Measurements from ENCODE around the gene QRICH1. TPM values are rescaled to one million over a fixed set of nuclear protein-coding genes. Genes with fewer than 3 reads are reported as not detected.

QRICH1 gene
- total RNA-seq, 2 experiments from 2014 or later: 210 to 255 TPM

GRCh38 chr3:49122022-49122421 lies 28.2 kb upstream of the QRICH1 start:
- DNase-seq: peak in 1 of 14 experiments; percentile 34
- H3K36me3 ChIP-seq (ENCODE audit: insufficient read depth, low read length): peaks cover 19% of the 10 kb centered on the region
- no peaks in the 10 kb centered on the region for H3K27me3 ChIP-seq (ENCODE audit: control insufficient read depth in 1 of 2, insufficient read depth in 2 of 2, low read length in 2 of 2)
- CTCF ChIA-PET: interaction anchor here (3.5 kb wide), 1 partner anchor 28 kb away, joined by 27 read pairs; the partner anchor contains the start of gene QRICH1
- H3K9me3 ChIP-seq (ENCODE audit: control insufficient read depth in 1 of 2, insufficient read depth in 1 of 2, low read length in 2 of 2): no peaks in the 10 kb centered on the region
- Mint-ChIP-seq H3K4me3 (peak overlapping the region; percentile 93), H3K36me3 (ENCODE audit: low read depth) (peaks cover 22% of the 10 kb centered on the region), H3K27ac (peak overlapping the region; percentile 95), H3K4me1 (ENCODE audit: low read depth) (peaks cover 23% of the 10 kb centered on the region), H3K27me3 (no peaks in the 10 kb centered on the region), H3K9me3 (no peaks in the 10 kb centered on the region)
- POLR2A ChIA-PET: interaction anchor here (1.5 to 3.3 kb wide), 3 partner anchors 28 to 348 kb away, joined by 5 to 92 read pairs (median 22); partner anchors contain the start of genes DAG1, NDUFAF3 and QRICH1
- TF ChIP-seq, protein P1, sequence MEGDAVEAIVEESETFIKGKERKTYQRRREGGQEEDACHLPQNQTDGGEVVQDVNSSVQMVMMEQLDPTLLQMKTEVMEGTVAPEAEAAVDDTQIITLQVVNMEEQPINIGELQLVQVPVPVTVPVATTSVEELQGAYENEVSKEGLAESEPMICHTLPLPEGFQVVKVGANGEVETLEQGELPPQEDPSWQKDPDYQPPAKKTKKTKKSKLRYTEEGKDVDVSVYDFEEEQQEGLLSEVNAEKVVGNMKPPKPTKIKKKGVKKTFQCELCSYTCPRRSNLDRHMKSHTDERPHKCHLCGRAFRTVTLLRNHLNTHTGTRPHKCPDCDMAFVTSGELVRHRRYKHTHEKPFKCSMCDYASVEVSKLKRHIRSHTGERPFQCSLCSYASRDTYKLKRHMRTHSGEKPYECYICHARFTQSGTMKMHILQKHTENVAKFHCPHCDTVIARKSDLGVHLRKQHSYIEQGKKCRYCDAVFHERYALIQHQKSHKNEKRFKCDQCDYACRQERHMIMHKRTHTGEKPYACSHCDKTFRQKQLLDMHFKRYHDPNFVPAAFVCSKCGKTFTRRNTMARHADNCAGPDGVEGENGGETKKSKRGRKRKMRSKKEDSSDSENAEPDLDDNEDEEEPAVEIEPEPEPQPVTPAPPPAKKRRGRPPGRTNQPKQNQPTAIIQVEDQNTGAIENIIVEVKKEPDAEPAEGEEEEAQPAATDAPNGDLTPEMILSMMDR (IDR thresholded peaks at IDR 0.05): no peak
- H3K4me1 ChIP-seq (ENCODE audit: insufficient read depth, low read length): peaks cover 30% of the 10 kb centered on the region
- intact Hi-C loops (cut with DNase I, micrococcal nuclease): loop anchor here in 1 of 2 experiments (5.0 to 10.0 kb wide), 2 partner anchors 100 to 553 kb away; partner anchors contain the start of genes APEH and NDUFAF3
- peak overlapping the region; percentile 87 to 91 for H3K27ac ChIP-seq (ENCODE audit: low read depth in 1 of 2, low read length in 2 of 2)
- ATAC-seq (ENCODE audit: poor library complexity): no peak
- H3K4me3 ChIP-seq (ENCODE audit: low read length): no peak overlapping the region

DNA sequence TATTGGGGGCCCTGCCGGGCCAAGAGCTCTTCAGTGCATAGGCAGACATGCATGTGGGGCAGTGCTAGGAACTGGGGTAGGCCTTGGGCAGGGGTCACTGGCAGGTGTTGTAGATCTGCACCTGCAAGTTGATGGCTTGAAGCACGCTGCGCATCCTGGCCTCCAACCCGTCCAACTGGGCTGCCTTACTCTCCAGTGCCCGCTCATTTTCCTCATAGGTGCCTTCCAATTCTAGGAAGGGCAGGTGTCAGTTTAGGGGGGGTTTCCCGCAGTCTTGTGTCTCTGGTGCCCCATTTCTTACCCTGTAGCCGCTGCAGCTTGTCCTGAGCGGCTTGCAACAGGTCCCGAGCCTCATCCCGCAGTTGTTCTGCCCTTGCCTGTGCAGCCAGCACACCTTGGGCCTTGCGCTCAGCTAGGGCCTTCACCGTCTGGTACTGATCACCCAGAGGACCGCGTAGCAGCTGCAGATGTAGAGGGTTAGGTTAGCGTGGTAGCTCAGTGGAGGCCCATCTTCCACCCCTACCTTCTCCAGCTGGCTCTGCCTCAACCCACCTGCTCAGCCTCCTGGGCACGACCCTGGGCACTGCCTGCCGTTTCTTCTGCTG lies 27.4 kb upstream of the QRICH1 start:
- TF ChIP-seq, protein P1 (IDR thresholded peaks at IDR 0.05): no peak
- H3K4me3 Mint-ChIP-seq: peak overlapping the region; percentile 93
- no peaks in the 10 kb centered on the region for H3K9me3 Mint-ChIP-seq
- Histone ChIP-seq H3K9me3 (ENCODE audit: control insufficient read depth in 1 of 2, insufficient read depth in 1 of 2, low read length in 2 of 2) (no peaks in the 10 kb centered on the region), H3K27ac (ENCODE audit: low read depth in 1 of 2, low read length in 2 of 2) (peak overlapping the region; percentile 87 to 91), H3K4me3 (ENCODE audit: low read length) (peak overlapping the region; percentile 99), H3K36me3 (ENCODE audit: insufficient read depth, low read length) (peaks cover 27% of the 10 kb centered on the region), H3K27me3 (ENCODE audit: control insufficient read depth in 1 of 2, insufficient read depth in 2 of 2, low read length in 2 of 2) (no peaks in the 10 kb centered on the region), H3K4me1 (ENCODE audit: insufficient read depth, low read length) (peaks cover 30% of the 10 kb centered on the region)
- DNase-seq: peak in 1 of 14 experiments; percentile 3
- no peak for ATAC-seq (ENCODE audit: poor library complexity)
- ChIA-PET CTCF (interaction anchor here (1.4 to 3.5 kb wide), 4 partner anchors 27 to 99 kb away, joined by 3 to 27 read pairs (median 8); partner anchors contain the start of genes KLHDC8B, NDUFAF3 and QRICH1), POLR2A (interaction anchor here (0.6 to 3.3 kb wide), 25 partner anchors 11 to 1244 kb away, joined by 3 to 92 read pairs (median 4); partner anchors contain the start of genes ARIH2, CCDC71, DAG1 and IMPDH2)
- H3K36me3 Mint-ChIP-seq (ENCODE audit: low read depth): peaks cover 27% of the 10 kb centered on the region
- intact Hi-C loops (cut with DNase I, micrococcal nuclease): loop anchor here (2.0 to 10.0 kb wide), 4 partner anchors 26 to 554 kb away; partner anchors contain the start of genes APEH (in 1 of the 2), NDUFAF3 (in 1 of the 2) and QRICH1 (in 1 of the 2)
- no peaks in the 10 kb centered on the region for H3K27me3 Mint-ChIP-seq
- H3K27ac Mint-ChIP-seq: peak overlapping the region; percentile 95
- peaks cover 23% of the 10 kb centered on the region for H3K4me1 Mint-ChIP-seq (ENCODE audit: low read depth)

DNA sequence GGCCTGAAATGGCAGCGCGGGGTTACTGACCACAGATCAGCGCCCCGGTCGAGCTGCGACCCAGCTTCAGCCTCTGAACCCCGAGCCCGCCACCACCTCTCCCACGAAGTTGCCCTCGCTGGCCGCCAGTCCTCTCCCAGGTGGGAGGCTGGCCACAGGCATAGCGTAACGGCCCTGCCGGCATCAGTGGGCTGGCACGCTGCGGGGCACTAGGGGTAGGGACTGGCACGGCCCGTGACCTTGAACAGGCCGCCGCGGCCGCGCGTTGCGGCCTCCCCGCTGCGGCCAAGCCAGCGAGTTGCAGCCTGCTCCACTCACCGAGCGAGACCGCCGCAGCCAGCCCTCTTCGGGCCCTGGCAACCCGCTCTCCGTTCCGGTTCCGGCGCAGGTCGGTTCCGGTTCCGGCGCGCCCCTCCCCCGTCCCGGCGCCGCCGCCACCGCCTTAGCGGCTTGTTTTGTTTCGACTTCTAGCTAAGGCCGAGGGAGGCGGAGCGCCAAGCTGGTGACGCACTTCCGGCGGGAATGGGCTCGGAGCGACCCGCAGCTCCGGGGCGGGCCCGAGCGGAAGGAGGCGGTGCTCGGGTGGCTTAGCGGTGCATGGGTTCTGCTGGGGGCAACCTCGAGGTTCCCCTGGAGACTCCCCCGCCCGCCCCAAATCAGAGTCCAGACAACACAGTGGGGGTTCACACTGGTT lies 26.7 kb upstream of the QRICH1 start, which contains the start of gene USP19:
TSS of gene USP19 (minus strand) at position 386 of the 694 bp plus-strand sequence. CDS start 1,678 bp downstream, outside the sequence.
- DNase-seq (peak; percentile 86 to 98 (median 94)), ATAC-seq (ENCODE audit: poor library complexity) (peak; percentile 91)
- Histone ChIP-seq H3K4me1 (ENCODE audit: insufficient read depth, low read length) (peaks cover 30% of the 10 kb centered on the region), H3K9me3 (ENCODE audit: control insufficient read depth in 1 of 2, insufficient read depth in 1 of 2, low read length in 2 of 2) (no peaks in the 10 kb centered on the region), H3K4me3 (ENCODE audit: low read length) (peak within 1 kb of the TSS; percentile 99), H3K36me3 (ENCODE audit: insufficient read depth, low read length) (peaks cover 34% of the 10 kb centered on the region), H3K27ac (ENCODE audit: low read depth in 1 of 2, low read length in 2 of 2) (peak within 1 kb of the TSS; percentile 87 to 95), H3K27me3 (ENCODE audit: control insufficient read depth in 1 of 2, insufficient read depth in 2 of 2, low read length in 2 of 2) (no peaks in the 10 kb centered on the region)
- TF ChIP-seq, protein P1 (IDR thresholded peaks at IDR 0.05): no peak
- Mint-ChIP-seq H3K36me3 (ENCODE audit: low read depth) (peaks cover 34% of the 10 kb centered on the region), H3K4me3 (peak within 1 kb of the TSS; percentile 93), H3K27me3 (no peaks in the 10 kb centered on the region), H3K4me1 (ENCODE audit: low read depth) (peaks cover 23% of the 10 kb centered on the region), H3K27ac (peak within 1 kb of the TSS; percentile 95), H3K9me3 (no peaks in the 10 kb centered on the region)
- ChIA-PET POLR2A (interaction anchor here (0.6 to 3.3 kb wide), 26 partner anchors 11 to 1245 kb away, joined by 3 to 92 read pairs (median 4); partner anchors contain the start of genes ARIH2, CCDC71, DAG1 and IMPDH2), CTCF (interaction anchor here (1.4 to 3.5 kb wide), 4 partner anchors 27 to 99 kb away, joined by 3 to 27 read pairs (median 8); partner anchors contain the start of genes KLHDC8B, NDUFAF3 and QRICH1)
- intact Hi-C loops (cut with DNase I, micrococcal nuclease): loop anchor here (1.0 to 10.0 kb wide), 6 partner anchors 16 to 554 kb away; partner anchors contain the start of genes QARS1 (in 2 of the 2), APEH (in 1 of the 2), CCDC71 (in 1 of the 2) and NDUFAF3 (in 1 of the 2)
